GM12878 (cell line): Measurements from ENCODE around the gene SUB1.

Source experiments
- CEBPB ChIP-seq, 2 experiments: fragments of 150-350 bp in 1 of 2; IDR thresholded peaks; 2 replicates each; pipeline ENCODE4 v1.6.1; 2012 to 2014; ENCODE audit warnings: low read depth in 2 of 2, low read length in 2 of 2, borderline replicate concordance in 1 of 2, inconsistent platforms in 1 of 2
- EP300 ChIP-seq, 2 experiments: fragments of 150-350 bp in 1 of 2; IDR thresholded peaks; 2 replicates each; pipeline ENCODE4 v1.6.1; 2011 to 2012; ENCODE audit warnings: low read depth in 2 of 2, low read length in 2 of 2, borderline replicate concordance in 1 of 2, improper control_type of control experiment in 1 of 2, inconsistent platforms in 1 of 2; ENCODE audit not compliant: control insufficient read depth in 1 of 2
- POLR2AphosphoS5 ChIP-seq: IDR thresholded peaks from 2 replicates; pipeline ENCODE4 v1.6.1; 2011; ENCODE audit warnings: mild to moderate bottlenecking, low read length, inconsistent platforms
- TF ChIP-seq, protein P1 (sequence below): IDR thresholded peaks from 2 replicates; pipeline ENCODE4 v1.6.1; 2011; ENCODE audit warnings: borderline replicate concordance, low read depth, mild to moderate bottlenecking, moderate library complexity, mixed read lengths, low read length; ENCODE audit not compliant: insufficient read depth; ENCODE audit errors: extremely low read length

DNA sequence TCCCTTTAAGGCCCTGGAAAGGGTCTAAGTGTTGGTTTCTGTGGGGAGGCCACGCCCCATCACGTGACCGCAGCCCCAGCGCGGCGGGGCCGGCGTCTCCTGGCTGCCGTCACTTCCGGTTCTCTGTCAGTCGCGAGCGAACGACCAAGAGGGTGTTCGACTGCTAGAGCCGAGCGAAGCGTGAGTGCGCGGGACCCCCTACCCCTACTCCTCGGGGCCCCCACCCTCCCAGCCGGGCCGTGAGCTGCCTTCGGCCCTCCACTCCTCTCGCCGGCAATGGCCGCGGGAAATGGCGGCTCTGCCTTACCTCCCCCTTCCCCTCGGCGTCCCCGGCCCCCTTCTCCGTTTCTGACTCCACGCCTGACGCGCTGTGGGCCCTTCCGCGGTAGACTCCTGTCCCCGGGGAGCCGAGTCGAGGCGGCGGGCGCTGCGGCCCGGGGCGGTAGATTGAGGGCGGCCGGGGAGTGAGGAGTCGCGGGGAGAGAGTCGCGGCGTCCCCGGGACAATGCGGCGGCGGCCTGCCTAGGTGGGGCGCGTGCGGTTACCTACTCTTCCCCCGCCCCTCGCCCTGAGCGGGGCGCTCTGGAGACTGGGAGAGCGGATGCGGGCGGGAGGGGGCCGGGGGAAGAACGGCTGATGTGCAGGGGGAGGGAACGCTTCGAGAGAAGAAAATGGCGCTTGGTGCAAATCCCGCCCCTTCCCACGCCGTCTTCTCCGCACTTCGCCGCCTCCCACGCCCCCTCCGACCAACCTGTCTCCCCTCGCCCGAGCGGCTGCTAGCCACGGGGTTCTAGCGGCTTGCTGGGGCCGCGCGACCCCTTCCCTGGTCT lies at the start of gene SUB1:
- TF ChIP-seq, protein P1, sequence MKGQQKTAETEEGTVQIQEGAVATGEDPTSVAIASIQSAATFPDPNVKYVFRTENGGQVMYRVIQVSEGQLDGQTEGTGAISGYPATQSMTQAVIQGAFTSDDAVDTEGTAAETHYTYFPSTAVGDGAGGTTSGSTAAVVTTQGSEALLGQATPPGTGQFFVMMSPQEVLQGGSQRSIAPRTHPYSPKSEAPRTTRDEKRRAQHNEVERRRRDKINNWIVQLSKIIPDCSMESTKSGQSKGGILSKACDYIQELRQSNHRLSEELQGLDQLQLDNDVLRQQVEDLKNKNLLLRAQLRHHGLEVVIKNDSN: peak; percentile 98
- TF ChIP-seq POLR2AphosphoS5 (peak; percentile 96), CEBPB (IDR thresholded peaks at IDR 0.05; ENCODE audit: borderline replicate concordance in 1 of 2, low read depth in 2 of 2, low read length in 2 of 2) (no peak), EP300 (IDR thresholded peaks at IDR 0.05; ENCODE audit: borderline replicate concordance in 1 of 2, control insufficient read depth in 1 of 2, low read depth in 2 of 2, low read length in 2 of 2) (peak; percentile 46 to 47; a peak in 1 of 4 replicates)
